NCI-H2196 (cell line): ENCODE results near the gene SKP2.
"Not testable (repeated sequence)": the region's sequence is repeated elsewhere in the genome, so short reads cannot be mapped to it uniquely, and the experiment has no call there.

Experiments used
- DNase-seq: peaks from one replicate; lab custom pipeline; 2025; ENCODE audit not compliant: unreplicated experiment; lab: John Stamatoyannopoulos, UW

SKP2 gene

GRCh38 chr5:36151434-36152323, at the start of gene SKP2, which contains the start of gene LMBRD2:
TSS of gene SKP2 (plus strand) at chr5:36152111. CDS start at chr5:36152263, 152 bp downstream.
TSS of gene LMBRD2 (minus strand) at chr5:36151887. CDS start at chr5:36143349, 8,538 bp downstream.
- DNase-seq: peak; percentile 100

- no peak for DNase-seq
Observed at GRCh38 chr5:36105819-36106218, 46.1 kb upstream of the SKP2 start.

- no peak for DNase-seq
Observed at GRCh38 chr5:36108758-36109460, 43.0 kb upstream of the SKP2 start.

- no peak for DNase-seq
Observed at GRCh38 chr5:36111238-36111637, 40.7 kb upstream of the SKP2 start.

GRCh38 chr5:36125868-36126267, 26.0 kb upstream of the SKP2 start:
- no peak for DNase-seq

GRCh38 chr5:36128795-36129194, 23.1 kb upstream of the SKP2 start:
- no peak for DNase-seq

- not testable (repeated sequence) for DNase-seq
Observed at GRCh38 chr5:36129666-36130065, 22.2 kb upstream of the SKP2 start.

GRCh38 chr5:36133009-36133408, 18.9 kb upstream of the SKP2 start:
- not testable (repeated sequence) for DNase-seq

- DNase-seq: no peak
Observed at GRCh38 chr5:36135988-36136387, 15.9 kb upstream of the SKP2 start.

- no peak for DNase-seq
Observed at GRCh38 chr5:36136581-36136980, 15.3 kb upstream of the SKP2 start.

- no peak for DNase-seq
Observed at GRCh38 chr5:36138900-36139683, 12.8 kb upstream of the SKP2 start.

- no peak for DNase-seq
Observed at GRCh38 chr5:36145311-36145710, 6.6 kb upstream of the SKP2 start.

GRCh38 chr5:36146390-36146789, 5.5 kb upstream of the SKP2 start:
- DNase-seq: no peak

GRCh38 chr5:36147681-36148080, 4.2 kb upstream of the SKP2 start:
- no peak for DNase-seq

- peak; percentile 65 for DNase-seq
Observed at GRCh38 chr5:36150676-36151433, 1.1 kb upstream of the SKP2 start.

GRCh38 chr5:36152324-36153297, 700 bp downstream of the SKP2 start:
- no peak for DNase-seq

GRCh38 chr5:36153298-36153677, 1.4 kb downstream of the SKP2 start:
- no peak for DNase-seq

- DNase-seq: no peak
Observed at GRCh38 chr5:36153726-36154125, 1.8 kb downstream of the SKP2 start.

GRCh38 chr5:36155291-36155690, 3.4 kb downstream of the SKP2 start:
- no peak for DNase-seq
